Uterus (tissue), 4 donors: Measurements from ENCODE around the gene PLEK2. TPM values are rescaled to one million over a fixed set of nuclear protein-coding genes. Genes with fewer than 3 reads are reported as not detected.

Experiments used
- microRNA-seq: library from miRNA; unstranded; fragments of <30 nt; microRNA quantifications from one replicate; pipeline ENCODE4, GENCODE V29; 2016; ENCODE audit warnings: borderline microRNAs expressed, borderline replicate concordance
- small RNA-seq: library from RNA; depleted of rRNA; stranded (forward); fragments of <200 nt; gene quantifications from one replicate; pipeline ENCODE3, GENCODE V24; 2016
- total RNA-seq, 4 donors: library from RNA; depleted of rRNA in 3 of 4; stranded (reverse); fragments of >200 nt in 3 of 4; gene quantifications; one replicate each; pipeline versions ENCODE4 v1.1.0 to v1.2.4, GENCODE V29; 2014 to 2023
- donor health status: DM: yes; HTN: yes; CAD: no.

Gene PLEK2
- total RNA-seq, 4 donors from 2014 or later, result 1.5 TPM; not detected in 3

Small RNAs within 50 kb of the gene (microRNA-seq; reads per million reads assigned to microRNA genes)
- not detected for gene MIR5694

Small RNAs within 50 kb of the gene (small RNA-seq; reads per million reads assigned to genes)
- gene MIR5694, result not detected
- gene RF00019, result not detected

Other genes with a start within 250 kb of the PLEK2 start
- gene GARIN2, start 222.7 kb downstream of the PLEK2 start, total RNA-seq, result not detected
- gene PALS1, start 170.7 kb downstream of the PLEK2 start, total RNA-seq, result 10 to 100 TPM; 12.1 to 46.6 (median 21.6) TPM
- 10 to 100 TPM; 28.5 to 60.8 (median 35.5) TPM for gene ATP6V1D, start 52.4 kb downstream of the PLEK2 start, total RNA-seq
- 100 to 1,000 TPM in 2 of 4 donors, 10 to 100 TPM in 2; 60.9 to 111 (median 85.7) TPM for gene EIF2S1, start 51.8 kb downstream of the PLEK2 start, total RNA-seq
- gene TMEM229B, start 76.6 kb upstream of the PLEK2 start, total RNA-seq, result 1 to 10 TPM in 2 of 4 donors, under 1 TPM in 2; under 0.01 to 4.7 (median 2.8) TPM
- 1 to 10 TPM in 3 of 4 donors, under 1 TPM in 1; 0.29 to 8.0 (median 4.9) TPM for gene PLEKHH1, start 121.1 kb upstream of the PLEK2 start, total RNA-seq
- gene PIGH, start 188.1 kb upstream of the PLEK2 start, total RNA-seq, result 10 to 100 TPM; 12.8 to 27.1 (median 14.0) TPM
- 1 to 10 TPM in 2 of 4 donors, under 1 TPM in 1, not detected in 1; 0.51 to 3.7 (median 2.8) TPM for gene ARG2, start 207.8 kb upstream of the PLEK2 start, total RNA-seq